Measurements from ENCODE around the gene ATP6AP1. TPM values are rescaled to one million over a fixed set of nuclear protein-coding genes. Genes with fewer than 3 reads are reported as not detected.
"Not testable (repeated sequence)": the region's sequence is repeated elsewhere in the genome, so short reads cannot be mapped to it uniquely, and the experiment has no call there.

Gene ATP6AP1
- total and polyA plus RNA-seq, 3 experiments from 2014 or later: 43.0 to 129 (median 43.2) TPM

GRCh38 chrX:154383359-154384283, 44.9 kb upstream of the ATP6AP1 start:
- Histone ChIP-seq H3K9me3 (ENCODE audit: low read length) (no peaks in the 10 kb centered on the region), H3K36me3 (ENCODE audit: insufficient read depth, low read length) (no peaks in the 10 kb centered on the region), H3K4me1 (ENCODE audit: insufficient read depth, low read length) (peaks cover 12% of the 10 kb centered on the region), H3K27ac (ENCODE audit: low read depth, low read length) (no peak overlapping the region), H3K4me3 (ENCODE audit: low read length) (no peak overlapping the region), H3K27me3 (ENCODE audit: insufficient read depth, low read length, poor library complexity, severe bottlenecking) (no peaks in the 10 kb centered on the region)
- Mint-ChIP-seq H3K27ac (peak overlapping the region in 5 of 8 donors; percentile 42 to 98 (median 71)), H3K27me3 (peaks cover 0 to 4% of the 10 kb centered on the region in 2 donors), H3K4me1 (peaks cover 4 to 17% (median 13%) of the 10 kb centered on the region in 3 donors), H3K36me3 (peaks cover 0 to 24% (median 2%) of the 10 kb centered on the region in 3 donors), H3K4me3 (peak overlapping the region in 2 of 7 donors; percentile 42 to 73), H3K9me3 (no peaks in the 10 kb centered on the region)
- POLR2A ChIA-PET: interaction anchor here (0.8 to 1.2 kb wide), 3 partner anchors 11 to 17 kb away, joined by 3 to 5 read pairs (median 3); no protein-coding TSS in a partner anchor
- no peak for DNase-seq
- CTCF ChIA-PET: interaction anchor here (1.2 to 2.6 kb wide), 2 partner anchors 10 to 370 kb away, joined by 3 to 11 read pairs; no protein-coding TSS in a partner anchor

- Mint-ChIP-seq H3K4me1 (peaks cover 4 to 17% (median 13%) of the 10 kb centered on the region in 3 donors), H3K36me3 (peaks cover 0 to 22% (median 2%) of the 10 kb centered on the region in 3 donors), H3K9me3 (no peaks in the 10 kb centered on the region), H3K27ac (peak overlapping the region in 3 of 8 donors; percentile 66 to 99 (median 72)), H3K27me3 (peaks cover 0 to 4% of the 10 kb centered on the region in 2 donors), H3K4me3 (peak overlapping the region in 2 of 7 donors; percentile 48 to 79)
- Histone ChIP-seq H3K4me3 (ENCODE audit: low read length) (no peak overlapping the region), H3K9me3 (ENCODE audit: low read length) (no peaks in the 10 kb centered on the region), H3K4me1 (ENCODE audit: insufficient read depth, low read length) (peaks cover 12% of the 10 kb centered on the region), H3K36me3 (ENCODE audit: insufficient read depth, low read length) (no peaks in the 10 kb centered on the region), H3K27ac (ENCODE audit: low read depth, low read length) (no peak overlapping the region), H3K27me3 (ENCODE audit: insufficient read depth, low read length, poor library complexity, severe bottlenecking) (no peaks in the 10 kb centered on the region)
- CTCF ChIA-PET: interaction anchor here (2.6 kb wide), 1 partner anchor 11 kb away, joined by 11 read pairs; no protein-coding TSS in a partner anchor
- POLR2A ChIA-PET: interaction anchor here (0.8 to 1.2 kb wide), 3 partner anchors 11 to 18 kb away, joined by 3 to 5 read pairs (median 3); no protein-coding TSS in a partner anchor
- no peak for DNase-seq
These were observed 44.1 kb upstream of the ATP6AP1 start for GRCh38 chrX:154384284-154384892.

DNA sequence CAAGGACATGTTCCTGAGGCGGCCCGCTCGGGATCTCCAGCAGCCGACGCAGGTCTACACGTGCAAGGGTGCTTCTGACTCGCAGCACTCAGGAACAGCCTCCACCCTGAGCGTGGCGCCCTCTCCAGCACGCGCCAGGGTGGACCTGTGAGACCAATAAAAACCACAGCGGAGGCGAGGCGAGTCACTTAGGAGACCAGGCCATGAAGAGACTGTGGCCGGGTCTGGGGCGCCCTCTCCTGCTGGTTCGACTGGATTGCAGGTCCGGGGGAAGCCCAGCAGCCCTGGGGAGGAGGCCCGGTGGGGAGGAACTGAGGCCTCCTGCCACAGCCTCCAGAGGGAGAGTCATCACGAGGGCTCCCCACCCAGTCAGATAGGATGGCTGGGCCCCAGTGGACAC, 40.4 kb upstream of the ATP6AP1 start:
- H3K4me1 Mint-ChIP-seq; H3K4me1 ChIP-seq (ENCODE audit: insufficient read depth, low read length); H3K4me3 ChIP-seq (ENCODE audit: low read length); H3K36me3 ChIP-seq (ENCODE audit: insufficient read depth, low read length); DNase-seq; H3K9me3 ChIP-seq (ENCODE audit: low read length); H3K27ac ChIP-seq (ENCODE audit: low read depth, low read length); H3K4me3 Mint-ChIP-seq; POLR2A ChIA-PET; H3K9me3 Mint-ChIP-seq; H3K36me3 Mint-ChIP-seq; H3K27me3 ChIP-seq (ENCODE audit: insufficient read depth, low read length, poor library complexity, severe bottlenecking); H3K27me3 Mint-ChIP-seq; H3K27ac Mint-ChIP-seq; CTCF ChIA-PET: not testable (repeated sequence)

GRCh38 chrX:154388649-154389048, 39.8 kb upstream of the ATP6AP1 start:
- not testable (repeated sequence) for H3K4me1 Mint-ChIP-seq

GRCh38 chrX:154389812-154390747, 38.4 kb upstream of the ATP6AP1 start:
- H3K9me3 Mint-ChIP-seq; H3K36me3 ChIP-seq (ENCODE audit: insufficient read depth, low read length); H3K4me1 ChIP-seq (ENCODE audit: insufficient read depth, low read length); H3K27ac Mint-ChIP-seq; H3K4me3 ChIP-seq (ENCODE audit: low read length); H3K27me3 ChIP-seq (ENCODE audit: insufficient read depth, low read length, poor library complexity, severe bottlenecking); H3K36me3 Mint-ChIP-seq; H3K4me3 Mint-ChIP-seq; H3K27me3 Mint-ChIP-seq; H3K9me3 ChIP-seq (ENCODE audit: low read length); H3K27ac ChIP-seq (ENCODE audit: low read depth, low read length); CTCF ChIA-PET; POLR2A ChIA-PET; H3K4me1 Mint-ChIP-seq: not testable (repeated sequence)
- peak in 1 of 5 donors; percentile 59 for DNase-seq

More at GRCh38 chrX:154388649-154389048, 39.8 kb upstream of the ATP6AP1 start:
- DNase-seq; H3K27me3 ChIP-seq (ENCODE audit: insufficient read depth, low read length, poor library complexity, severe bottlenecking); H3K27me3 Mint-ChIP-seq; H3K36me3 ChIP-seq (ENCODE audit: insufficient read depth, low read length); H3K27ac Mint-ChIP-seq; H3K4me1 ChIP-seq (ENCODE audit: insufficient read depth, low read length); H3K4me3 ChIP-seq (ENCODE audit: low read length); H3K9me3 Mint-ChIP-seq; H3K9me3 ChIP-seq (ENCODE audit: low read length); H3K4me3 Mint-ChIP-seq; H3K36me3 Mint-ChIP-seq; POLR2A ChIA-PET; CTCF ChIA-PET; H3K27ac ChIP-seq (ENCODE audit: low read depth, low read length): not testable (repeated sequence)

GRCh38 chrX:154396363-154396762, 32.1 kb upstream of the ATP6AP1 start:
- Mint-ChIP-seq H3K4me1 (peaks cover 19 to 32% (median 23%) of the 10 kb centered on the region in 3 donors), H3K4me3 (peak overlapping the region in 2 of 7 donors; percentile 41 to 79), H3K27ac (peak overlapping the region in 2 of 8 donors; percentile 35 to 97), H3K27me3 (peaks cover 0 to 12% of the 10 kb centered on the region in 2 donors), H3K36me3 (peaks cover 11 to 33% (median 11%) of the 10 kb centered on the region in 3 donors)
- not testable (repeated sequence) for DNase-seq; H3K9me3 ChIP-seq (ENCODE audit: low read length); H3K9me3 Mint-ChIP-seq; H3K4me3 ChIP-seq (ENCODE audit: low read length); H3K27ac ChIP-seq (ENCODE audit: low read depth, low read length); H3K27me3 ChIP-seq (ENCODE audit: insufficient read depth, low read length, poor library complexity, severe bottlenecking)
- ChIA-PET POLR2A (interaction anchor here (0.7 kb wide), 3 partner anchors 15 to 129 kb away, joined by 3 read pairs; partner anchors contain the start of gene EMD), CTCF (interaction anchor here (0.7 kb wide), 1 partner anchor 383 kb away, joined by 3 read pairs; no protein-coding TSS in a partner anchor)
- Histone ChIP-seq H3K4me1 (ENCODE audit: insufficient read depth, low read length) (peaks cover 14% of the 10 kb centered on the region), H3K36me3 (ENCODE audit: insufficient read depth, low read length) (peaks cover 21% of the 10 kb centered on the region)
